WTC11 (cell line): Measurements from ENCODE around the gene ASF1A. TPM values are rescaled to one million over a fixed set of nuclear protein-coding genes. Genes with fewer than 3 reads are reported as not detected.

Source experiments
- ATAC-seq: fragments of 200-7000 bp; cut with Tn5 transposase; 2 replicates; pipeline ENCODE4 v1.10.0; 2021; ENCODE audit warnings: mild to moderate bottlenecking, moderate library complexity
- CTCF ChIA-PET: fragments of 300-600 bp; sonication (Branson Sonifier 250); formaldehyde crosslinking; loops from one replicate; lab custom pipeline; 2021; ENCODE audit warnings: antibody characterized with exemption; lab: Charles Lee
- POLR2A ChIA-PET: fragments of 350-600 bp; sonication (Branson Sonifier 250); formaldehyde crosslinking; loops from one replicate; lab custom pipeline; 2021; ENCODE audit warnings: antibody characterized with exemption; lab: Charles Lee
- DNase-seq: peaks from one replicate; pipeline ENCODE4 v3.0.0; 2021; ENCODE audit warnings: low spot score
- H3K27ac Mint-ChIP-seq: 2 replicates; pipeline ENCODE4 v1.8.0; 2021; ENCODE audit warnings: mixed read lengths
- H3K27me3 Mint-ChIP-seq: 2 replicates; pipeline ENCODE4 v1.8.0; 2021; ENCODE audit warnings: low read depth, mild to moderate bottlenecking, moderate library complexity, mixed read lengths
- H3K36me3 Mint-ChIP-seq: 2 replicates; pipeline ENCODE4 v1.8.0; 2021; ENCODE audit warnings: mixed read lengths
- H3K4me1 Mint-ChIP-seq: 2 replicates; pipeline ENCODE4 v1.8.0; 2022; ENCODE audit warnings: mixed read lengths
- H3K4me3 Mint-ChIP-seq: 2 replicates; pipeline ENCODE4 v1.8.0; 2021; ENCODE audit warnings: mild to moderate bottlenecking, moderate library complexity, mixed read lengths
- H3K9me3 Mint-ChIP-seq: 2 replicates; pipeline ENCODE4 v1.8.0; 2021; ENCODE audit warnings: mixed read lengths
- AFF4 ChIP-seq: sonication (generic); formaldehyde crosslinking; IDR thresholded peaks from 2 replicates; pipeline ENCODE4 v1.8.1; 2023; ENCODE audit warnings: mild to moderate bottlenecking, missing genetic modification reagents, borderline replicate concordance
- CDX4 ChIP-seq: fragments of 250-450 bp; sonication (Bioruptor Pico); IDR thresholded peaks from 2 replicates; pipeline ENCODE4 v1.9.0; 2021; ENCODE audit warnings: moderate library complexity, mild to moderate bottlenecking, inconsistent platforms, borderline replicate concordance
- CREB1 ChIP-seq: sonication (generic); formaldehyde crosslinking; IDR thresholded peaks from 2 replicates; pipeline ENCODE4 v1.8.0; 2023; ENCODE audit warnings: mild to moderate bottlenecking, missing genetic modification reagents
- E2F5 ChIP-seq: sonication (generic); formaldehyde crosslinking; IDR thresholded peaks from 2 replicates; pipeline ENCODE4 v1.8.1; 2022; ENCODE audit warnings: mild to moderate bottlenecking, moderate library complexity, missing genetic modification reagents
- ELF4 ChIP-seq: sonication (generic); formaldehyde crosslinking; IDR thresholded peaks from 2 replicates; pipeline ENCODE4 v1.8.1; 2022; ENCODE audit warnings: low read depth, mild to moderate bottlenecking, moderate library complexity, missing genetic modification reagents
- FOXJ3 ChIP-seq: sonication (generic); formaldehyde crosslinking; IDR thresholded peaks from 2 replicates; pipeline ENCODE4 v1.9.0; 2021; ENCODE audit warnings: missing genetic modification reagents, mild to moderate bottlenecking, borderline replicate concordance
- GRHL2 ChIP-seq: fragments of 250-450 bp; sonication (Bioruptor Pico); IDR thresholded peaks from 2 replicates; pipeline ENCODE4 v1.8.0; 2022; ENCODE audit warnings: mild to moderate bottlenecking, moderate library complexity; ENCODE audit not compliant: insufficient replicate concordance, severe bottlenecking
- GTF2I ChIP-seq: fragments of 250-450 bp; sonication (Bioruptor Pico); conservative IDR thresholded peaks from 2 replicates; pipeline ENCODE4 v1.4.0; 2021; ENCODE audit warnings: mild to moderate bottlenecking
- IRF1 ChIP-seq: sonication (generic); formaldehyde crosslinking; IDR thresholded peaks from 2 replicates; pipeline ENCODE4 v1.8.0; 2023; ENCODE audit warnings: missing genetic modification reagents
- MXD4 ChIP-seq: fragments of 250-450 bp; sonication (Bioruptor Pico); IDR thresholded peaks from 2 replicates; pipeline ENCODE4 v1.8.0; 2021; ENCODE audit warnings: mild to moderate bottlenecking, moderate library complexity, borderline replicate concordance
- PREB ChIP-seq: sonication (generic); formaldehyde crosslinking; IDR thresholded peaks from 2 replicates; pipeline ENCODE4 v1.8.1; 2022; ENCODE audit warnings: mild to moderate bottlenecking, missing genetic modification reagents, moderate library complexity, borderline replicate concordance
- RORB ChIP-seq: fragments of 250-450 bp; sonication (Bioruptor Pico); IDR thresholded peaks from 2 replicates; pipeline ENCODE4 v1.9.0; 2021; ENCODE audit warnings: mild to moderate bottlenecking
- SP1 ChIP-seq: sonication (generic); formaldehyde crosslinking; conservative IDR thresholded peaks from 2 replicates; pipeline ENCODE4 v1.8.1; 2022; ENCODE audit warnings: missing genetic modification reagents
- ZBTB43 ChIP-seq: sonication (generic); formaldehyde crosslinking; IDR thresholded peaks from 2 replicates; pipeline ENCODE4 v1.8.1; 2023; ENCODE audit warnings: mild to moderate bottlenecking, missing genetic modification reagents
- ZNF121 ChIP-seq: sonication (generic); formaldehyde crosslinking; IDR thresholded peaks from 2 replicates; pipeline ENCODE4 v1.8.0; 2023; ENCODE audit warnings: missing genetic modification reagents
- ZNF219 ChIP-seq: sonication (generic); formaldehyde crosslinking; IDR thresholded peaks from 2 replicates; pipeline ENCODE4 v1.8.0; 2023; ENCODE audit warnings: missing genetic modification reagents, mild to moderate bottlenecking, borderline replicate concordance
- ZNF317 ChIP-seq: sonication (generic); formaldehyde crosslinking; IDR thresholded peaks from 2 replicates; pipeline ENCODE4 v1.8.1; 2023; ENCODE audit warnings: low read depth, mild to moderate bottlenecking, moderate library complexity, missing genetic modification reagents, borderline replicate concordance
- total RNA-seq: library from RNA; stranded (reverse); gene quantifications from 3 replicates; pipeline ENCODE4 v1.2.3, GENCODE V29; 2021
- TF ChIP-seq, protein P1 (sequence below): sonication (generic); formaldehyde crosslinking; conservative IDR thresholded peaks from 2 replicates; pipeline ENCODE4 v1.8.1; 2022; ENCODE audit warnings: mild to moderate bottlenecking, missing genetic modification reagents
- TF ChIP-seq, protein P2 (sequence below): sonication (generic); formaldehyde crosslinking; IDR thresholded peaks from 2 replicates; pipeline ENCODE4 v1.8.1; 2023; ENCODE audit warnings: mild to moderate bottlenecking, missing genetic modification reagents, moderate library complexity
- TF ChIP-seq, protein P3 (sequence below): sonication (generic); formaldehyde crosslinking; IDR thresholded peaks from 2 replicates; pipeline ENCODE4 v1.8.0; 2022; ENCODE audit warnings: missing genetic modification reagents

Gene ASF1A
- total RNA-seq, 1 experiment from 2014 or later, result 36.7 TPM

DNA sequence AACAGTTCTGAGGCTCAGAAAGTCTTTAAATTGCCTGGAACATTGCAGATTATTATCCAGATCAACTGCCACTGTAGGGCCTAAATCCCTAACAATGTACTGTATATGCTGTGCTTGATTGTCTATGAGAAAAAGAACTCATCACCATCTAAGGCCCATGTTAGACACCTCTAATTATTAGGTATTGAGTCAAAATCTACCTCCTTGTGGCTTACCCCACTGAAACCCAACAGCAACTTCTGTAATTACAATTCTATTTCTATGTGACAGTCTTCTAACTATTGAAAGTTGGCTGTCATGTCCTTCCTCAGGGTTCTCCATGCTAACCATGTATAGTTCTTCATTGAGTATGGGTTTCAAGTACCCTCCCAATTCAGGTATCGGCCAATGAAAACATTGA, 27.1 kb downstream of the ASF1A start:
- Mint-ChIP-seq H3K4me1 (no peaks in the 10 kb centered on the region), H3K27ac (no peak overlapping the region), H3K27me3 (no peaks in the 10 kb centered on the region), H3K9me3 (no peaks in the 10 kb centered on the region), H3K4me3 (no peak overlapping the region), H3K36me3 (peaks cover 41% of the 10 kb centered on the region)
- ChIA-PET POLR2A (no interaction called here), CTCF (interaction anchor here (0.9 kb wide), 1 partner anchor 60 kb away, joined by 3 read pairs; no protein-coding TSS in a partner anchor)
- TF ChIP-seq AFF4 (CRISPR knock-in tag) (no peak), MXD4 (no peak), ZNF317 (CRISPR knock-in tag) (no peak)
- DNase-seq (no peak), ATAC-seq (no peak)

DNA sequence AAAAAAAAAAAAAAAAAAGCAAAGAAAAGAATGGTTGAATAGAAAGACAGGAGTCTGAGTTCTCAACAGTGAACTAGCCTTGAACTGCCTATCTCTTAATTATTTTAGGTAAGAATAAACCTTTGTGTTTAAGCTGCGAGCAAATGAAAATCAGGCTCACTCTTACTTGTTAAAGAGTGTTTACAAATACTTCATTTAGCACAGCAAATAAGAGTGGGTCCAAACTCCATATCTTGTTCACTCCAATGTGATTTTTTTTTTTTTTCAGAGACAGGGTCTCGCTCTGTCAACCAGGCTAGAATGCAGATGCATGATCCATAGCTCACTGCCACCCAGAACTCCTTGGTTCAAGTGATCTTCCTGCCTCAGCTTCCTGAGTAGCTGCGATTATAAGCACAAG, 29.1 kb downstream of the ASF1A start:
- no peak overlapping the region for H3K27ac Mint-ChIP-seq
- ATAC-seq (no peak), DNase-seq (no peak)
- ChIA-PET CTCF (no interaction called here), POLR2A (no interaction called here)
- H3K27me3 Mint-ChIP-seq, result no peaks in the 10 kb centered on the region
- no peaks in the 10 kb centered on the region for H3K9me3 Mint-ChIP-seq
- peaks cover 48% of the 10 kb centered on the region for H3K36me3 Mint-ChIP-seq
- H3K4me1 Mint-ChIP-seq, result no peaks in the 10 kb centered on the region
- H3K4me3 Mint-ChIP-seq, result no peak overlapping the region
- TF ChIP-seq, protein P1, sequence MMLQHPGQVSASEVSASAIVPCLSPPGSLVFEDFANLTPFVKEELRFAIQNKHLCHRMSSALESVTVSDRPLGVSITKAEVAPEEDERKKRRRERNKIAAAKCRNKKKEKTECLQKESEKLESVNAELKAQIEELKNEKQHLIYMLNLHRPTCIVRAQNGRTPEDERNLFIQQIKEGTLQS (CRISPR knock-in tag), result no peak
- no peak for TF ChIP-seq CREB1
- no peak for TF ChIP-seq GRHL2 (CRISPR knock-in tag)
- TF ChIP-seq, protein P2, sequence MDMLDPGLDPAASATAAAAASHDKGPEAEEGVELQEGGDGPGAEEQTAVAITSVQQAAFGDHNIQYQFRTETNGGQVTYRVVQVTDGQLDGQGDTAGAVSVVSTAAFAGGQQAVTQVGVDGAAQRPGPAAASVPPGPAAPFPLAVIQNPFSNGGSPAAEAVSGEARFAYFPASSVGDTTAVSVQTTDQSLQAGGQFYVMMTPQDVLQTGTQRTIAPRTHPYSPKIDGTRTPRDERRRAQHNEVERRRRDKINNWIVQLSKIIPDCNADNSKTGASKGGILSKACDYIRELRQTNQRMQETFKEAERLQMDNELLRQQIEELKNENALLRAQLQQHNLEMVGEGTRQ, result no peak
- no peak for TF ChIP-seq E2F5 (CRISPR knock-in tag)
- TF ChIP-seq, protein P3, sequence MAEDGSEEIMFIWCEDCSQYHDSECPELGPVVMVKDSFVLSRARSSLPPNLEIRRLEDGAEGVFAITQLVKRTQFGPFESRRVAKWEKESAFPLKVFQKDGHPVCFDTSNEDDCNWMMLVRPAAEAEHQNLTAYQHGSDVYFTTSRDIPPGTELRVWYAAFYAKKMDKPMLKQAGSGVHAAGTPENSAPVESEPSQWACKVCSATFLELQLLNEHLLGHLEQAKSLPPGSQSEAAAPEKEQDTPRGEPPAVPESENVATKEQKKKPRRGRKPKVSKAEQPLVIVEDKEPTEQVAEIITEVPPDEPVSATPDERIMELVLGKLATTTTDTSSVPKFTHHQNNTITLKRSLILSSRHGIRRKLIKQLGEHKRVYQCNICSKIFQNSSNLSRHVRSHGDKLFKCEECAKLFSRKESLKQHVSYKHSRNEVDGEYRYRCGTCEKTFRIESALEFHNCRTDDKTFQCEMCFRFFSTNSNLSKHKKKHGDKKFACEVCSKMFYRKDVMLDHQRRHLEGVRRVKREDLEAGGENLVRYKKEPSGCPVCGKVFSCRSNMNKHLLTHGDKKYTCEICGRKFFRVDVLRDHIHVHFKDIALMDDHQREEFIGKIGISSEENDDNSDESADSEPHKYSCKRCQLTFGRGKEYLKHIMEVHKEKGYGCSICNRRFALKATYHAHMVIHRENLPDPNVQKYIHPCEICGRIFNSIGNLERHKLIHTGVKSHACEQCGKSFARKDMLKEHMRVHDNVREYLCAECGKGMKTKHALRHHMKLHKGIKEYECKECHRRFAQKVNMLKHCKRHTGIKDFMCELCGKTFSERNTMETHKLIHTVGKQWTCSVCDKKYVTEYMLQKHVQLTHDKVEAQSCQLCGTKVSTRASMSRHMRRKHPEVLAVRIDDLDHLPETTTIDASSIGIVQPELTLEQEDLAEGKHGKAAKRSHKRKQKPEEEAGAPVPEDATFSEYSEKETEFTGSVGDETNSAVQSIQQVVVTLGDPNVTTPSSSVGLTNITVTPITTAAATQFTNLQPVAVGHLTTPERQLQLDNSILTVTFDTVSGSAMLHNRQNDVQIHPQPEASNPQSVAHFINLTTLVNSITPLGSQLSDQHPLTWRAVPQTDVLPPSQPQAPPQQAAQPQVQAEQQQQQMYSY (CRISPR knock-in tag), result no peak
- no peak for TF ChIP-seq CDX4 (CRISPR knock-in tag)
- no peak for TF ChIP-seq ZBTB43 (CRISPR knock-in tag)
- TF ChIP-seq IRF1 (CRISPR knock-in tag), result no peak
- no peak for TF ChIP-seq SP1 (CRISPR knock-in tag)
- no peak for TF ChIP-seq ELF4
- TF ChIP-seq ZNF219 (CRISPR knock-in tag), result no peak
- TF ChIP-seq PREB (CRISPR knock-in tag), result no peak
- TF ChIP-seq RORB (CRISPR knock-in tag), result no peak
- TF ChIP-seq ZNF121, result no peak
- no peak for TF ChIP-seq GTF2I (CRISPR knock-in tag)
- no peak for TF ChIP-seq FOXJ3 (CRISPR knock-in tag)
